HG03175 (cell line): ENCODE results near the gene ZNF529.
"Not testable (repeated sequence)": the region's sequence is repeated elsewhere in the genome, so short reads cannot be mapped to it uniquely, and the experiment has no call there.

Experiments
- ATAC-seq: cut with Tn5 transposase; IDR thresholded peaks from one replicate; pipeline ENCODE4 v1.9.1; 2021; ENCODE audit warnings: mild to moderate bottlenecking, moderate library complexity; ENCODE audit not compliant: unreplicated experiment

Gene ZNF529

GRCh38 chr19:36573020-36573894, at the start of gene ZNF529:
Gene ZNF529, minus strand, starts transcription at chr19:36573292. Its CDS starts 946 bp downstream, at chr19:36572346.
- ATAC-seq: peak; percentile 91

- ATAC-seq: peak; percentile 28
Observed at GRCh38 chr19:36605877-36606478, 32.9 kb upstream of the ZNF529 start.

- peak; percentile 59 for ATAC-seq
Observed at GRCh38 chr19:36605101-36605876, 32.2 kb upstream of the ZNF529 start, which contains the start of gene ZNF382. Gene ZNF382, plus strand, starts transcription at chr19:36605313. Its CDS starts 4,602 bp downstream, at chr19:36609915.

- ATAC-seq: peak; percentile 84
Observed at GRCh38 chr19:36604656-36605100, 31.6 kb upstream of the ZNF529 start.

GRCh38 chr19:36602681-36603080, 29.6 kb upstream of the ZNF529 start:
- ATAC-seq: not testable (repeated sequence)

- ATAC-seq: no peak
Observed at GRCh38 chr19:36579255-36579654, 6.2 kb upstream of the ZNF529 start.

- no peak for ATAC-seq
Observed at GRCh38 chr19:36577271-36577996, 4.3 kb upstream of the ZNF529 start.

- no peak for ATAC-seq
Observed at GRCh38 chr19:36574741-36575140, 1.6 kb upstream of the ZNF529 start.

- ATAC-seq: no peak
Observed at GRCh38 chr19:36573895-36574720, 1.0 kb upstream of the ZNF529 start.

GRCh38 chr19:36572593-36573019, 486 bp downstream of the ZNF529 start:
- ATAC-seq: no peak

GRCh38 chr19:36564391-36564790, 8.7 kb downstream of the ZNF529 start:
- no peak for ATAC-seq

- no peak for ATAC-seq
Observed at GRCh38 chr19:36547001-36547732, 25.9 kb downstream of the ZNF529 start.

GRCh38 chr19:36528921-36529518, 44.1 kb downstream of the ZNF529 start:
- ATAC-seq: peak; percentile 15

- peak; percentile 88 for ATAC-seq
Observed at GRCh38 chr19:36528194-36528920, 44.7 kb downstream of the ZNF529 start, which contains the start of gene ZNF260. Gene ZNF260, minus strand, starts transcription at chr19:36528271. Its CDS starts 13,033 bp downstream, at chr19:36515238.

- ATAC-seq: no peak
Observed at GRCh38 chr19:36527873-36528193, 45.3 kb downstream of the ZNF529 start.

- no peak for ATAC-seq
Observed at GRCh38 chr19:36527341-36527740, 45.8 kb downstream of the ZNF529 start.

- ATAC-seq: no peak
Observed at GRCh38 chr19:36526581-36526980, 46.5 kb downstream of the ZNF529 start.

- no peak for ATAC-seq
Observed at GRCh38 chr19:36524617-36525016, 48.5 kb downstream of the ZNF529 start.
